GM12892 (cell line): Measurements from ENCODE around the gene VSIG10L2.

Experiments
- DNase-seq: peaks from one replicate; pipeline ENCODE4 v3.0.0; 2011; ENCODE audit not compliant: insufficient read length
- FAIRE-seq: peaks from 2 replicates; lab custom pipeline; 2011; peaks lifted over from hg19 to GRCh38; lab: Jason Lieb, UNC
- POLR2A ChIP-seq: IDR thresholded peaks from 2 replicates; pipeline ENCODE4 v1.6.1; 2011; ENCODE audit warnings: low read depth, low read length, control low read depth
- POLR2AphosphoS5 ChIP-seq: IDR thresholded peaks from 2 replicates; pipeline ENCODE4 v1.6.1; 2011; ENCODE audit warnings: low read depth, low read length, control low read depth
- TAF1 ChIP-seq: IDR thresholded peaks from 2 replicates; pipeline ENCODE4 v1.6.1; 2011; ENCODE audit warnings: low read depth, mild to moderate bottlenecking, control low read depth, low read length, borderline replicate concordance

Gene VSIG10L2

GRCh38 chr11:125958872-125959400 lies 13.1 kb downstream of the VSIG10L2 start:
- no peak for FAIRE-seq
- TF ChIP-seq TAF1: no peak
- no peak for TF ChIP-seq POLR2AphosphoS5
- TF ChIP-seq POLR2A: no peak
- no peak for DNase-seq

GRCh38 chr11:125959511-125959910 lies 13.7 kb downstream of the VSIG10L2 start:
- no peak for DNase-seq
- no peak for FAIRE-seq
- TF ChIP-seq POLR2AphosphoS5: no peak

GRCh38 chr11:125959931-125960330 lies 14.1 kb downstream of the VSIG10L2 start:
- DNase-seq (no peak), FAIRE-seq (no peak)

GRCh38 chr11:125960771-125961170 lies 14.9 kb downstream of the VSIG10L2 start:
- FAIRE-seq (no peak), DNase-seq (no peak)
- TF ChIP-seq POLR2A (no peak), POLR2AphosphoS5 (no peak), TAF1 (no peak)

More at GRCh38 chr11:125959931-125960330, 14.1 kb downstream of the VSIG10L2 start:
- TF ChIP-seq TAF1 (no peak), POLR2A (no peak), POLR2AphosphoS5 (no peak)

GRCh38 chr11:125967515-125967914 lies 21.7 kb downstream of the VSIG10L2 start:
- no peak for DNase-seq
- TF ChIP-seq POLR2AphosphoS5 (no peak), TAF1 (no peak), POLR2A (no peak)
- FAIRE-seq: no peak

GRCh38 chr11:125968354-125968753 lies 22.5 kb downstream of the VSIG10L2 start:
- no peak for FAIRE-seq
- DNase-seq: no peak
- no peak for TF ChIP-seq POLR2A
- TF ChIP-seq TAF1: no peak
- no peak for TF ChIP-seq POLR2AphosphoS5

GRCh38 chr11:125971618-125972017 lies 25.8 kb downstream of the VSIG10L2 start:
- TF ChIP-seq POLR2A (no peak), TAF1 (no peak), POLR2AphosphoS5 (no peak)
- DNase-seq (no peak), FAIRE-seq (no peak)

- no peak for DNase-seq
- no peak for TF ChIP-seq POLR2AphosphoS5
- no peak for FAIRE-seq
Observed at GRCh38 chr11:125974284-125974683, 28.4 kb downstream of the VSIG10L2 start.

- TF ChIP-seq POLR2A: no peak
- TF ChIP-seq TAF1: no peak
- no peak for TF ChIP-seq POLR2AphosphoS5
- no peak for DNase-seq
- no peak for FAIRE-seq
Observed at GRCh38 chr11:125975634-125976033, 29.8 kb downstream of the VSIG10L2 start.

- FAIRE-seq (no peak), DNase-seq (no peak)
- no peak for TF ChIP-seq TAF1
- TF ChIP-seq POLR2A: no peak
- TF ChIP-seq POLR2AphosphoS5: no peak
Observed at GRCh38 chr11:125976156-125976555, 30.3 kb downstream of the VSIG10L2 start.

- no peak for FAIRE-seq
- TF ChIP-seq POLR2A (no peak), TAF1 (no peak), POLR2AphosphoS5 (no peak)
- no peak for DNase-seq
Observed at GRCh38 chr11:125977333-125977732, 31.5 kb downstream of the VSIG10L2 start.

- no peak for DNase-seq
- TF ChIP-seq POLR2AphosphoS5 (no peak), POLR2A (no peak), TAF1 (no peak)
- FAIRE-seq: no peak
Observed at GRCh38 chr11:125978181-125978716, 32.4 kb downstream of the VSIG10L2 start.
